GM12878 (cell line): ENCODE measurements around the gene WNT3A. TPM values are rescaled to one million over a fixed set of nuclear protein-coding genes. Genes with fewer than 3 reads are reported as not detected.

Experiments used
- ATAC-seq: fragments of 200-7000 bp; cut with Tn5 transposase; 3 replicates; pipeline ENCODE4 v1.9.1; 2020; ENCODE audit warnings: mild to moderate bottlenecking, moderate library complexity
- BruUV-seq: library from RNA; stranded (reverse); fragments of 400-500 nt; replicated peaks from 2 replicates; lab custom pipeline; 2021; lab: Mats Ljungman, UMichigan
- CTCF ChIA-PET: fragments of 300-600 bp; sonication (Branson Sonifier 250); formaldehyde crosslinking; extraction: SDS; loops from one replicate; lab custom pipeline; 2021; ENCODE audit warnings: inconsistent platforms; lab: Yijun Ruan, JAX
- POLR2A ChIA-PET: fragments of 350-600 bp; formaldehyde crosslinking; extraction: SDS; loops from one replicate; lab custom pipeline; 2021; ENCODE audit warnings: inconsistent platforms; lab: Charles Lee
- RAD21 ChIA-PET: fragments of 300-600 bp; sonication (Branson Sonifier 250); formaldehyde crosslinking; loops from one replicate; lab custom pipeline; 2023; ENCODE audit warnings: antibody characterized with exemption; ENCODE audit not compliant: unreplicated experiment; lab: Charles Lee
- SMC1A ChIA-PET: fragments of 300-600 bp; sonication (Branson Sonifier 250); formaldehyde crosslinking; loops from one replicate; lab custom pipeline; 2023; ENCODE audit not compliant: unreplicated experiment, uncharacterized antibody; lab: Charles Lee
- DNase-seq: peaks from one replicate; pipeline ENCODE4 v3.0.0-alpha.2; 2011; ENCODE audit warnings: low read depth, low spot score
- FAIRE-seq: peaks from 3 replicates; lab custom pipeline; 2011; peaks lifted over from hg19 to GRCh38; lab: Jason Lieb, UNC
- H2AFZ ChIP-seq: 2 replicates; pipeline ENCODE4 v1.6.0; 2011; ENCODE audit warnings: low read depth, low read length, control low read depth; ENCODE audit not compliant: control insufficient read depth
- H3K27ac ChIP-seq: 2 replicates; pipeline ENCODE4 v1.5.1; 2011; ENCODE audit warnings: control low read depth; ENCODE audit not compliant: control insufficient read depth, insufficient read depth
- H3K27me3 ChIP-seq, 2 experiments: replicated peaks in 1 of 2; 2 replicates each; pipeline versions ENCODE4 v1.6.0 to v1.6.1; 2011; ENCODE audit warnings: low read length in 1 of 2; ENCODE audit not compliant: control insufficient read depth in 2 of 2, insufficient read depth in 2 of 2
- H3K36me3 ChIP-seq, 2 experiments: 2 replicates each; pipeline ENCODE4 v1.5.1; 2011; ENCODE audit warnings: low read length in 1 of 2; ENCODE audit not compliant: control insufficient read depth in 2 of 2, insufficient read depth in 2 of 2
- H3K4me1 ChIP-seq: 2 replicates; pipeline ENCODE4 v1.6.1; 2011; ENCODE audit warnings: mild to moderate bottlenecking, low read length, moderate library complexity, mixed read lengths; ENCODE audit not compliant: control insufficient read depth, insufficient read depth
- H3K4me2 ChIP-seq: 2 replicates; pipeline ENCODE4 v1.6.0; 2011; ENCODE audit warnings: control low read depth; ENCODE audit not compliant: control insufficient read depth, insufficient read depth
- H3K4me3 ChIP-seq: fragments of 200-600 bp; sonication (generic); 2 replicates; pipeline ENCODE4 v1.5.1; 2016
- H3K79me2 ChIP-seq: 2 replicates; pipeline ENCODE4 v1.6.0; 2011; ENCODE audit warnings: low read length; ENCODE audit not compliant: control insufficient read depth, insufficient read depth
- H3K9ac ChIP-seq: 2 replicates; pipeline ENCODE4 v1.8.0; 2011; ENCODE audit warnings: low read length, control low read depth, mixed read lengths; ENCODE audit not compliant: control insufficient read depth, insufficient read depth
- H3K9me3 ChIP-seq: replicated peaks from 3 replicates; pipeline ENCODE4 v1.5.1; 2011; ENCODE audit warnings: mild to moderate bottlenecking, low read length; ENCODE audit not compliant: control insufficient read depth, insufficient read depth
- H4K20me1 ChIP-seq: 2 replicates; pipeline ENCODE4 v1.6.0; 2011; ENCODE audit not compliant: control insufficient read depth, insufficient read depth
- BCL11A ChIP-seq: IDR thresholded peaks from 2 replicates; pipeline ENCODE4 v1.6.1; 2011; ENCODE audit warnings: low read depth, low read length
- CBX3 ChIP-seq: fragments of 200-600 bp; sonication (generic); IDR thresholded peaks from 2 replicates; pipeline ENCODE4 v1.6.1; 2016; ENCODE audit warnings: low read depth, borderline replicate concordance
- EZH2 ChIP-seq: IDR thresholded peaks from 2 replicates; pipeline ENCODE4 v1.6.1; 2012; ENCODE audit warnings: low read depth, mild to moderate bottlenecking, control low read depth, inconsistent platforms, low read length, borderline replicate concordance; ENCODE audit not compliant: control insufficient read depth
- GATAD2B ChIP-seq: fragments of 450-650 bp; conservative IDR thresholded peaks from 2 replicates; pipeline ENCODE4 v1.6.1; 2017; ENCODE audit warnings: low read depth, mild to moderate bottlenecking, moderate library complexity
- HDAC6 ChIP-seq: fragments of 200-600 bp; sonication (generic); IDR thresholded peaks from one replicate; pipeline ENCODE4 v1.8.0; 2017; ENCODE audit warnings: antibody characterized with exemption; ENCODE audit not compliant: unreplicated experiment
- MLLT1 ChIP-seq: fragments of 450-650 bp; IDR thresholded peaks from 2 replicates; pipeline ENCODE4 v1.6.1; 2016; ENCODE audit warnings: mild to moderate bottlenecking
- MXI1 ChIP-seq: fragments of 150-350 bp; IDR thresholded peaks from 2 replicates; pipeline ENCODE4 v1.6.1; 2011; ENCODE audit warnings: low read depth, mild to moderate bottlenecking, inconsistent platforms, low read length, improper control_type of control experiment
- NFYA ChIP-seq: IDR thresholded peaks from 2 replicates; pipeline ENCODE4 v1.6.1; 2011; ENCODE audit warnings: low read depth, mild to moderate bottlenecking, low read length, improper control_type of control experiment, borderline replicate concordance
- NRF1 ChIP-seq: conservative IDR thresholded peaks from 2 replicates; pipeline ENCODE4 v1.6.1; 2011; ENCODE audit warnings: mild to moderate bottlenecking, low read depth, low read length, improper control_type of control experiment
- RUNX3 ChIP-seq: IDR thresholded peaks from 2 replicates; pipeline ENCODE4 v1.6.1; 2012; ENCODE audit warnings: low read length, inconsistent platforms
- SIX5 ChIP-seq: IDR thresholded peaks from 2 replicates; pipeline ENCODE4 v1.6.1; 2011; ENCODE audit warnings: mild to moderate bottlenecking, low read depth, low read length, moderate library complexity; ENCODE audit not compliant: severe bottlenecking
- SUZ12 ChIP-seq: fragments of 200-600 bp; sonication (generic); IDR thresholded peaks from one replicate; pipeline ENCODE4 v1.6.1; 2018; ENCODE audit warnings: antibody characterized with exemption, mild to moderate bottlenecking; ENCODE audit not compliant: unreplicated experiment
- TARDBP ChIP-seq: IDR thresholded peaks from 2 replicates; pipeline ENCODE4 v1.6.1; 2016; ENCODE audit warnings: borderline replicate concordance
- TCF7 ChIP-seq: IDR thresholded peaks from 2 replicates; pipeline ENCODE4 v1.6.1; 2014; ENCODE audit warnings: antibody characterized with exemption, borderline replicate concordance
- ZNF622 ChIP-seq: fragments of 450-650 bp; IDR thresholded peaks from 2 replicates; pipeline ENCODE4 v1.6.1; 2017; ENCODE audit warnings: mild to moderate bottlenecking, inconsistent platforms
- ZSCAN29 ChIP-seq: fragments of 450-650 bp; IDR thresholded peaks from 2 replicates; pipeline ENCODE4 v1.6.1; 2017; ENCODE audit warnings: mild to moderate bottlenecking, moderate library complexity
- WGBS: methylation state at CpG from one replicate; pipeline ENCODE4 v1.1.6; 2016; ENCODE audit warnings: low lambda C conversion rate; ENCODE audit not compliant: insufficient replicate concordance, insufficient coverage; ENCODE audit errors: missing lambda C conversion rate; 5-methylcytosine and 5-hydroxymethylcytosine counted together
- in situ Hi-C: fragments of 300-500 bp; cut with MboI; formaldehyde crosslinking; loops from 9 replicates; pipeline ENCODE4 v1.14.3; 2018; ENCODE audit warnings: mixed read lengths
- intact Hi-C: fragments of 100-400 bp; cut with micrococcal nuclease; formaldehyde crosslinking; loops from one replicate; pipeline ENCODE4 v1.14.2; 2022; ENCODE audit not compliant: unreplicated experiment
- polyA plus RNA-seq, 11 experiments: library from polyadenylated mRNA; depleted of rRNA in 4 of 11; unstranded in 6 of 11; stranded (reverse) in 5 of 11; fragments of >200 nt; fragmentation: Nextera tagmentation in 4 of 11; fragmentation: Illumina TruSeq in 1 of 11; extraction: Ambion mirVana in 4 of 11; extraction: Trizol in 1 of 11; gene quantifications; 1 replicate in 1 of 11; 2 replicates in 10 of 11; pipeline versions ENCODE4 v1.2.1 to v1.2.3, GENCODE V29; 2011 to 2016; ENCODE audit warnings: inconsistent platforms in 2 of 11, missing spikeins in 2 of 11, low read depth in 1 of 11
- total RNA-seq, 4 experiments: library from RNA; depleted of rRNA in 3 of 4; stranded (reverse); fragments of >200 nt in 3 of 4; fragmentation: Illumina TruSeq in 1 of 4; extraction: Trizol in 1 of 4; gene quantifications; 2 replicates each; pipeline versions ENCODE4 v1.2.1 to v1.2.3, GENCODE V29; 2013 to 2021
- TF ChIP-seq, protein P1 (sequence below): fragments of 450-650 bp; conservative IDR thresholded peaks from 2 replicates; pipeline ENCODE4 v1.6.1; 2017; ENCODE audit warnings: mild to moderate bottlenecking, moderate library complexity
- TF ChIP-seq, protein P2 (sequence below): IDR thresholded peaks from 2 replicates; pipeline ENCODE4 v1.6.1; 2011; ENCODE audit warnings: borderline replicate concordance, low read depth, mild to moderate bottlenecking, moderate library complexity, low read length; ENCODE audit not compliant: insufficient read depth, poor library complexity, severe bottlenecking

WNT3A gene
- total and polyA plus RNA-seq, 10 of the 15 experiments (the other 5 are each of a cell fraction or from before 2014, with no cell fraction given): 0.16 TPM; not detected in 9

GRCh38 chr1:228105996-228106799 is 99.4 kb downstream of the WNT3A start (continued):
- TF ChIP-seq EZH2: no peak
- TF ChIP-seq ZNF622: no peak
- TF ChIP-seq CBX3: no peak
- no peak for TF ChIP-seq GATAD2B
- no peak for TF ChIP-seq SIX5
- no peak for TF ChIP-seq MLLT1
- TF ChIP-seq, protein P1, sequence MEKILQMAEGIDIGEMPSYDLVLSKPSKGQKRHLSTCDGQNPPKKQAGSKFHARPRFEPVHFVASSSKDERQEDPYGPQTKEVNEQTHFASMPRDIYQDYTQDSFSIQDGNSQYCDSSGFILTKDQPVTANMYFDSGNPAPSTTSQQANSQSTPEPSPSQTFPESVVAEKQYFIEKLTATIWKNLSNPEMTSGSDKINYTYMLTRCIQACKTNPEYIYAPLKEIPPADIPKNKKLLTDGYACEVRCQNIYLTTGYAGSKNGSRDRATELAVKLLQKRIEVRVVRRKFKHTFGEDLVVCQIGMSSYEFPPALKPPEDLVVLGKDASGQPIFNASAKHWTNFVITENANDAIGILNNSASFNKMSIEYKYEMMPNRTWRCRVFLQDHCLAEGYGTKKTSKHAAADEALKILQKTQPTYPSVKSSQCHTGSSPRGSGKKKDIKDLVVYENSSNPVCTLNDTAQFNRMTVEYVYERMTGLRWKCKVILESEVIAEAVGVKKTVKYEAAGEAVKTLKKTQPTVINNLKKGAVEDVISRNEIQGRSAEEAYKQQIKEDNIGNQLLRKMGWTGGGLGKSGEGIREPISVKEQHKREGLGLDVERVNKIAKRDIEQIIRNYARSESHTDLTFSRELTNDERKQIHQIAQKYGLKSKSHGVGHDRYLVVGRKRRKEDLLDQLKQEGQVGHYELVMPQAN: no peak
- TF ChIP-seq TARDBP: no peak
- TF ChIP-seq, all 136 proteins: peak for 0

- SMC1A ChIA-PET: interaction anchor here (1.4 kb wide), 1 partner anchor 20 kb away, joined by 4 read pairs; no protein-coding TSS in a partner anchor
- H4K20me1 ChIP-seq: no peaks in the 10 kb centered on the region
- no peak overlapping the region for H3K4me3 ChIP-seq
- H3K79me2 ChIP-seq: peaks cover 27% of the 10 kb centered on the region
- no peaks in the 10 kb centered on the region for H3K9me3 ChIP-seq
- intact Hi-C loops: no loop called here
- DNase-seq: no peak
- no peak overlapping the region for H3K4me2 ChIP-seq
- H3K36me3 ChIP-seq: peaks cover 4 to 5% of the 10 kb centered on the region in 2 experiments; a peak in 3 of 4 replicates
- in situ Hi-C loops: no loop called here
- POLR2A ChIA-PET: interaction anchor here (1.1 to 1.5 kb wide), 2 partner anchors 23 to 25 kb away, joined by 4 read pairs; partner anchors contain the start of gene ARF1
- BruUV-seq: no TSS peak
- no peak for ATAC-seq
- CTCF ChIA-PET: interaction anchor here (0.6 to 0.8 kb wide), 2 partner anchors 13 to 60 kb away, joined by 3 read pairs; no protein-coding TSS in a partner anchor
- FAIRE-seq: no peak
- H2AFZ ChIP-seq: no peak overlapping the region
- RAD21 ChIA-PET: no interaction called here
- 97% methylated on average over 9 of the region's 9 CpGs for WGBS
- no peaks in the 10 kb centered on the region for H3K27me3 ChIP-seq
- H3K4me1 ChIP-seq: peaks cover 17% of the 10 kb centered on the region
- H3K27ac ChIP-seq: no peak overlapping the region
- H3K9ac ChIP-seq: no peak overlapping the region
- no peak for TF ChIP-seq RUNX3
- no peak for TF ChIP-seq NRF1
- TF ChIP-seq MXI1: no peak
- no peak for TF ChIP-seq ZSCAN29
- TF ChIP-seq SUZ12: no peak
- TF ChIP-seq NFYA: no peak
- TF ChIP-seq HDAC6: no peak
- no peak for TF ChIP-seq TCF7
- TF ChIP-seq, protein P2, sequence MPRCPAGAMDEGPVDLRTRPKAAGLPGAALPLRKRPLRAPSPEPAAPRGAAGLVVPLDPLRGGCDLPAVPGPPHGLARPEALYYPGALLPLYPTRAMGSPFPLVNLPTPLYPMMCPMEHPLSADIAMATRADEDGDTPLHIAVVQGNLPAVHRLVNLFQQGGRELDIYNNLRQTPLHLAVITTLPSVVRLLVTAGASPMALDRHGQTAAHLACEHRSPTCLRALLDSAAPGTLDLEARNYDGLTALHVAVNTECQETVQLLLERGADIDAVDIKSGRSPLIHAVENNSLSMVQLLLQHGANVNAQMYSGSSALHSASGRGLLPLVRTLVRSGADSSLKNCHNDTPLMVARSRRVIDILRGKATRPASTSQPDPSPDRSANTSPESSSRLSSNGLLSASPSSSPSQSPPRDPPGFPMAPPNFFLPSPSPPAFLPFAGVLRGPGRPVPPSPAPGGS: no peak
- no peak for TF ChIP-seq BCL11A
These were observed 99.9 kb downstream of the WNT3A start for GRCh38 chr1:228106800-228107054.
